Esophagus muscularis mucosa (tissue), 3 donors: Measurements from ENCODE around the gene MRC2.

ENCODE experiments used
- POLR2A ChIP-seq: fragments of 450-650 bp; IDR thresholded peaks from one replicate; pipeline ENCODE4 v1.6.1; 2017; ENCODE audit warnings: antibody characterized with exemption, moderate library complexity, mild to moderate bottlenecking, low read depth
- POLR2AphosphoS5 ChIP-seq, 2 donors: sonication (generic); formaldehyde crosslinking; IDR thresholded peaks; one replicate each; pipeline ENCODE4 v1.6.1; 2017; ENCODE audit warnings: antibody characterized with exemption in 2 of 2
- TF ChIP-seq, protein P1 (sequence below), 3 experiments: fragments of 200-600 bp in 2 of 3; fragments of 450-650 bp in 1 of 3; sonication (generic) in 2 of 3; IDR thresholded peaks; one replicate each; pipeline ENCODE4 v1.5.1; 2017 to 2019; ENCODE audit warnings: antibody characterized with exemption in 3 of 3, mild to moderate bottlenecking in 2 of 3, moderate library complexity in 1 of 3

DNA sequence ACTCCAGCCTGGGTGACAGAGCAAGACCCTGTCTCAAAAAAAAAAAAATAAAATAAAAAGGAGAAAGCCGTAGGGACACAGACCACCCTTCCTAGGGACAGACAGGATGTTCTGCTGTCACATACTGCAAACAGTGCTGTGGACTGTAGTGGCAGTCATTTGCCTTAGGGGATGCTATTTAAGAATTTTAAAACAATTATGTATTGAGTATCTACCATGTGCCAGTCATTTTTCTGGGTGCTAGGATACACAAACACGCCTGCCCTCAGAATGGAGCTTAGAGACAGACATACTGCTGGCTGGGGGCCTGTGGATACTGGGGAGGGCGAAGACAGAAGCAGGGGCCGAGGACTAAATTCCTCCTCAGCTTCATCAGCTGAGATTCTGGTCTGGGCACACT lies 45.5 kb downstream of the MRC2 start:
- TF ChIP-seq, protein P1, sequence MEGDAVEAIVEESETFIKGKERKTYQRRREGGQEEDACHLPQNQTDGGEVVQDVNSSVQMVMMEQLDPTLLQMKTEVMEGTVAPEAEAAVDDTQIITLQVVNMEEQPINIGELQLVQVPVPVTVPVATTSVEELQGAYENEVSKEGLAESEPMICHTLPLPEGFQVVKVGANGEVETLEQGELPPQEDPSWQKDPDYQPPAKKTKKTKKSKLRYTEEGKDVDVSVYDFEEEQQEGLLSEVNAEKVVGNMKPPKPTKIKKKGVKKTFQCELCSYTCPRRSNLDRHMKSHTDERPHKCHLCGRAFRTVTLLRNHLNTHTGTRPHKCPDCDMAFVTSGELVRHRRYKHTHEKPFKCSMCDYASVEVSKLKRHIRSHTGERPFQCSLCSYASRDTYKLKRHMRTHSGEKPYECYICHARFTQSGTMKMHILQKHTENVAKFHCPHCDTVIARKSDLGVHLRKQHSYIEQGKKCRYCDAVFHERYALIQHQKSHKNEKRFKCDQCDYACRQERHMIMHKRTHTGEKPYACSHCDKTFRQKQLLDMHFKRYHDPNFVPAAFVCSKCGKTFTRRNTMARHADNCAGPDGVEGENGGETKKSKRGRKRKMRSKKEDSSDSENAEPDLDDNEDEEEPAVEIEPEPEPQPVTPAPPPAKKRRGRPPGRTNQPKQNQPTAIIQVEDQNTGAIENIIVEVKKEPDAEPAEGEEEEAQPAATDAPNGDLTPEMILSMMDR (IDR thresholded peaks at IDR 0.05) = no peak
- TF ChIP-seq POLR2AphosphoS5 (IDR thresholded peaks at IDR 0.05) (no peak), POLR2A (no peak)
